Measurements from ENCODE around the gene SKP1.

Gene SKP1

DNA sequence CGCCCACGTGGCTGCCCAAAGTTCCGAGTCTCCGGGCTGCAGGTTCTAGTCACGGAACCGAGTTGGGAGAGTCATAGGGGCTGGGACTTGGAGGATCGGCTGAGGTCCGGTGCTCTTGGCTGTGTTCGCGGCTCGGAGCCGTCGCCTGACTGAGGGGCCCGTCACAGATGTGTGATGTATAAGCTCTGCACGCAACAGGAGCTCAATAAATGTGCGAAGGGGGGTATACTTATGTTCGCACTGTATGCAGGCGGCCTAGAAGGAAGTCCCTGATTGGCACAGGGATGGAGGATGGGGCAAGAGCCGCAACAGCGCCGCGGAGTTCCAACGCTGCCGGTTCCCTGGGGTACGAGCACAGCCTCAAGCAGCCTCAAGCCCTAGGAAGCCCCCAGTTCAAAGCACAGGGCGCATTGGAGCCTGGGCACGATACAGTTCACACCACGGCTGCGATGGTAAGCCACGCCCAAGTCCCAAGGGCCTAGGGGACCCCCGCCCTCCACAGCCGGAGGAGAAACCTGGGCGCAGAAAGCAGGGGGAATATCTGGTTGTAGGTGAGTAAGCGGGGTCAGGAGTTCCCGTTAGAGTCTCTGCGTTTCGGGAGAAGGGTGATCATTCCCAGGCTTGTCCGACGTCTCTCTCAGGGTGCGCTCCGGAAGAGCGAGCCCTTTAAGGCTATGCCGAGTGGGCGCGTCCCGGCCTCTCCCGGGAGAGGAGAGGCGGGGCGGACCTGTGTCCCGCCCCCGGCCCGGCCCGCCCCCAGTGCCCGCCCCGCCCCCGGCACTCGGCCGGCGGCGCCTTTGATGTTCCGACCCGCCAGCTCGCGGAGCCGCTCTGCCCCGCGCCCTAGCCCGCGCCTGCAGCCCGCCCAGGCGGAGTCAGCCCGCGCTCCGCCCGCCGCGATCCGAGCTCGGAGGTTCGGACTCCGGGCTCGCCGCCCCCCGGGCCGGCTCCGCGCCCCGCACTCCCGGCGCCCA is 62.6 kb downstream of the SKP1 start, which contains the start of gene TCF7 (continued):
- peak; percentile 95 for TF ChIP-seq TCF7L2 (IDR thresholded peaks at IDR 0.05; ENCODE audit: borderline replicate concordance, low read depth, low read length)

DNA sequence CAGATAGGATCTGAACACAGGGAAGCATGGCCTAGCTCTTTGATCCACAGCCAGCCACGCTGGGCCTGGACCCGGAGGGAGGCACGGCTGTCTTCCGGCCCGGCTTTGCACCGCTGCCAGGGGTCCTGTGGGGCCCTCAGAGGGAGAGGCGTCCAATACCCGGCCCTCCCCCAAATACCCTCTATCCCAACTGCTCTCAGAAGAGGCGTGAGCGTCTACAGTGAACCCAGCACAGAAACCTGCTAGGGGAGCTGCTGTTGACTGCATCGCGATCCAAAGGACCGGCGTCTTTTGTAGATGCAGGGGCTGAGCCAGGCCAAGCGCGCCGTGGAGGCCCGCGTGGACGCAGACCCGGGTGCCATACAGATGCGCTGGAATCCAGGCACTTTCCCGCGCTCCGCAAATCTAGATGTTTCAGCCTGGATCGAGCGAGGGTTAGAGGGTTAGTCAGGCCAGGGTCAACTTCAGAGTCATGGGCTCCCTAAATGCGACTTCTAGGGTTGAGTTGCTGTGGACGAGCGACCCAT is 63.3 kb downstream of the SKP1 start:
- Histone ChIP-seq H3K4me1 (ENCODE audit: control insufficient read depth, insufficient read depth, low read length) (no peaks in the 10 kb centered on the region), H3K4me3 (ENCODE audit: low read depth, low read length) (no peak overlapping the region), H3K36me3 (ENCODE audit: control insufficient read depth in 2 of 2, insufficient read depth in 1 of 2, low read length in 2 of 2) (peaks cover 0 to 24% of the 10 kb centered on the region in 2 experiments; a peak in 2 of 3 replicates), H3K27ac (ENCODE audit: extremely low read depth, low read depth, low read length) (no peak overlapping the region), H3K9me3 (ENCODE audit: control insufficient read depth, insufficient read depth, low read depth, low read length) (no peaks in the 10 kb centered on the region)
- ChIA-PET CTCF (interaction anchor here (1.3 to 6.5 kb wide), 4 partner anchors 14 to 88 kb away, joined by 4 to 56 read pairs (median 35); no protein-coding TSS in a partner anchor), POLR2A (no interaction called here)
- TF ChIP-seq GLIS2 (tag by site-specific recombination; IDR thresholded peaks at IDR 0.05) (no peak), ZEB2 (tag by site-specific recombination; IDR thresholded peaks at IDR 0.05) (no peak), PRDM4 (tag by site-specific recombination; IDR thresholded peaks at IDR 0.05) (no peak), ZNF548 (tag by site-specific recombination; IDR thresholded peaks at IDR 0.05) (no peak), ZNF18 (tag by site-specific recombination; IDR thresholded peaks at IDR 0.05) (no peak), ZNF792 (tag by site-specific recombination; IDR thresholded peaks at IDR 0.05) (no peak), ZNF701 (tag by site-specific recombination; IDR thresholded peaks at IDR 0.05) (no peak), ZBTB26 (tag by site-specific recombination; optimal IDR thresholded peaks at IDR 0.05) (no peak), WT1 (tag by site-specific recombination; IDR thresholded peaks at IDR 0.05) (no peak), ZNF514 (tag by site-specific recombination; IDR thresholded peaks at IDR 0.05) (no peak), ZSCAN18 (tag by site-specific recombination; IDR thresholded peaks at IDR 0.05) (no peak), ZNF10 (tag by site-specific recombination; IDR thresholded peaks at IDR 0.05) (no peak), ZXDB (tag by site-specific recombination; IDR thresholded peaks at IDR 0.05) (no peak), MZF1 (tag by site-specific recombination; IDR thresholded peaks at IDR 0.05; ENCODE audit: borderline replicate concordance) (no peak)
- TF ChIP-seq, protein P1, sequence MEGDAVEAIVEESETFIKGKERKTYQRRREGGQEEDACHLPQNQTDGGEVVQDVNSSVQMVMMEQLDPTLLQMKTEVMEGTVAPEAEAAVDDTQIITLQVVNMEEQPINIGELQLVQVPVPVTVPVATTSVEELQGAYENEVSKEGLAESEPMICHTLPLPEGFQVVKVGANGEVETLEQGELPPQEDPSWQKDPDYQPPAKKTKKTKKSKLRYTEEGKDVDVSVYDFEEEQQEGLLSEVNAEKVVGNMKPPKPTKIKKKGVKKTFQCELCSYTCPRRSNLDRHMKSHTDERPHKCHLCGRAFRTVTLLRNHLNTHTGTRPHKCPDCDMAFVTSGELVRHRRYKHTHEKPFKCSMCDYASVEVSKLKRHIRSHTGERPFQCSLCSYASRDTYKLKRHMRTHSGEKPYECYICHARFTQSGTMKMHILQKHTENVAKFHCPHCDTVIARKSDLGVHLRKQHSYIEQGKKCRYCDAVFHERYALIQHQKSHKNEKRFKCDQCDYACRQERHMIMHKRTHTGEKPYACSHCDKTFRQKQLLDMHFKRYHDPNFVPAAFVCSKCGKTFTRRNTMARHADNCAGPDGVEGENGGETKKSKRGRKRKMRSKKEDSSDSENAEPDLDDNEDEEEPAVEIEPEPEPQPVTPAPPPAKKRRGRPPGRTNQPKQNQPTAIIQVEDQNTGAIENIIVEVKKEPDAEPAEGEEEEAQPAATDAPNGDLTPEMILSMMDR (tag by site-specific recombination; IDR thresholded peaks at IDR 0.05), result no peak
- TF ChIP-seq, protein P2, sequence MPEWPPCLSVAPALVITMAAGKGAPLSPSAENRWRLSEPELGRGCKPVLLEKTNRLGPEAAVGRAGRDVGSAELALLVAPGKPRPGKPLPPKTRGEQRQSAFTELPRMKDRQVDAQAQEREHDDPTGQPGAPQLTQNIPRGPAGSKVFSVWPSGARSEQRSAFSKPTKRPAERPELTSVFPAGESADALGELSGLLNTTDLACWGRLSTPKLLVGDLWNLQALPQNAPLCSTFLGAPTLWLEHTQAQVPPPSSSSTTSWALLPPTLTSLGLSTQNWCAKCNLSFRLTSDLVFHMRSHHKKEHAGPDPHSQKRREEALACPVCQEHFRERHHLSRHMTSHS (tag by site-specific recombination; IDR thresholded peaks at IDR 0.05), result no peak
- TF ChIP-seq, protein P3, sequence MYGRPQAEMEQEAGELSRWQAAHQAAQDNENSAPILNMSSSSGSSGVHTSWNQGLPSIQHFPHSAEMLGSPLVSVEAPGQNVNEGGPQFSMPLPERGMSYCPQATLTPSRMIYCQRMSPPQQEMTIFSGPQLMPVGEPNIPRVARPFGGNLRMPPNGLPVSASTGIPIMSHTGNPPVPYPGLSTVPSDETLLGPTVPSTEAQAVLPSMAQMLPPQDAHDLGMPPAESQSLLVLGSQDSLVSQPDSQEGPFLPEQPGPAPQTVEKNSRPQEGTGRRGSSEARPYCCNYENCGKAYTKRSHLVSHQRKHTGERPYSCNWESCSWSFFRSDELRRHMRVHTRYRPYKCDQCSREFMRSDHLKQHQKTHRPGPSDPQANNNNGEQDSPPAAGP (tag by site-specific recombination; IDR thresholded peaks at IDR 0.05), result no peak

All from HEK293 (cell line).